T follicular helper cell (primary cell): Measurements from ENCODE around the gene KIF19.
A peak's percentile ranks its signal among the peaks of the same experiment; 100 is the strongest.
"Not testable (repeated sequence)": the region's sequence is repeated elsewhere in the genome, so short reads cannot be mapped to it uniquely, and the experiment has no call there.

ENCODE experiments used
- DNase-seq: peaks from one replicate; pipeline ENCODE4 v3.0.0-alpha.2; 2020; ENCODE audit warnings: low read depth
- total RNA-seq, 2 experiments: gene quantifications; one replicate each; lab custom pipeline; 2026; lab: John Stamatoyannopoulos, UW

Gene KIF19
- 0.13 to 1.8 reads per million in 2 experiments for total RNA-seq

- peak; percentile 34 for DNase-seq
Measured at GRCh38 chr17:74325743-74326379, at the start of gene KIF19. Gene KIF19 (plus strand): TSS chr17:74326226. CDS start chr17:74326350, 124 bp downstream.

GRCh38 chr17:74276541-74277009, 49.5 kb upstream of the KIF19 start:
- no peak for DNase-seq

GRCh38 chr17:74277935-74278334, 48.1 kb upstream of the KIF19 start:
- DNase-seq = no peak

GRCh38 chr17:74279617-74280016, 46.4 kb upstream of the KIF19 start:
- not testable (repeated sequence) for DNase-seq

GRCh38 chr17:74280093-74280513, 45.9 kb upstream of the KIF19 start:
- peak; percentile 34 for DNase-seq

GRCh38 chr17:74281799-74282198, 44.2 kb upstream of the KIF19 start:
- no peak for DNase-seq

- not testable (repeated sequence) for DNase-seq
Measured at GRCh38 chr17:74282274-74282586, 43.8 kb upstream of the KIF19 start.

- peak; percentile 16 for DNase-seq
Measured at GRCh38 chr17:74282587-74283370, 43.2 kb upstream of the KIF19 start.

- DNase-seq = no peak
Measured at GRCh38 chr17:74283371-74283673, 42.7 kb upstream of the KIF19 start.

GRCh38 chr17:74287031-74287602, 38.9 kb upstream of the KIF19 start:
- DNase-seq = no peak

GRCh38 chr17:74288785-74289184, 37.2 kb upstream of the KIF19 start:
- no peak for DNase-seq

- DNase-seq = no peak
Measured at GRCh38 chr17:74289688-74290087, 36.3 kb upstream of the KIF19 start.

GRCh38 chr17:74290340-74290739, 35.7 kb upstream of the KIF19 start:
- no peak for DNase-seq

- DNase-seq = no peak
Measured at GRCh38 chr17:74292495-74292894, 33.5 kb upstream of the KIF19 start.

- no peak for DNase-seq
Measured at GRCh38 chr17:74295625-74296547, 30.1 kb upstream of the KIF19 start.

GRCh38 chr17:74296548-74296936, 29.5 kb upstream of the KIF19 start:
- DNase-seq = no peak

GRCh38 chr17:74297941-74298340, 28.1 kb upstream of the KIF19 start:
- DNase-seq = no peak

- DNase-seq = no peak
Measured at GRCh38 chr17:74298778-74299177, 27.2 kb upstream of the KIF19 start.

GRCh38 chr17:74299226-74300009, 26.6 kb upstream of the KIF19 start:
- DNase-seq = no peak

- DNase-seq = no peak
Measured at GRCh38 chr17:74303305-74303704, 22.7 kb upstream of the KIF19 start.

GRCh38 chr17:74304184-74304583, 21.8 kb upstream of the KIF19 start:
- DNase-seq = no peak
